ENCODE data around the gene AHNAK2. TPM values are rescaled to one million over a fixed set of nuclear protein-coding genes. Genes with fewer than 3 reads are reported as not detected.

Gene AHNAK2
- total and polyA plus RNA-seq, 2 of the 13 experiments (the other 11 are each of a cell fraction or from before 2014, with no cell fraction given) = 0.11 to 0.18 TPM

DNA sequence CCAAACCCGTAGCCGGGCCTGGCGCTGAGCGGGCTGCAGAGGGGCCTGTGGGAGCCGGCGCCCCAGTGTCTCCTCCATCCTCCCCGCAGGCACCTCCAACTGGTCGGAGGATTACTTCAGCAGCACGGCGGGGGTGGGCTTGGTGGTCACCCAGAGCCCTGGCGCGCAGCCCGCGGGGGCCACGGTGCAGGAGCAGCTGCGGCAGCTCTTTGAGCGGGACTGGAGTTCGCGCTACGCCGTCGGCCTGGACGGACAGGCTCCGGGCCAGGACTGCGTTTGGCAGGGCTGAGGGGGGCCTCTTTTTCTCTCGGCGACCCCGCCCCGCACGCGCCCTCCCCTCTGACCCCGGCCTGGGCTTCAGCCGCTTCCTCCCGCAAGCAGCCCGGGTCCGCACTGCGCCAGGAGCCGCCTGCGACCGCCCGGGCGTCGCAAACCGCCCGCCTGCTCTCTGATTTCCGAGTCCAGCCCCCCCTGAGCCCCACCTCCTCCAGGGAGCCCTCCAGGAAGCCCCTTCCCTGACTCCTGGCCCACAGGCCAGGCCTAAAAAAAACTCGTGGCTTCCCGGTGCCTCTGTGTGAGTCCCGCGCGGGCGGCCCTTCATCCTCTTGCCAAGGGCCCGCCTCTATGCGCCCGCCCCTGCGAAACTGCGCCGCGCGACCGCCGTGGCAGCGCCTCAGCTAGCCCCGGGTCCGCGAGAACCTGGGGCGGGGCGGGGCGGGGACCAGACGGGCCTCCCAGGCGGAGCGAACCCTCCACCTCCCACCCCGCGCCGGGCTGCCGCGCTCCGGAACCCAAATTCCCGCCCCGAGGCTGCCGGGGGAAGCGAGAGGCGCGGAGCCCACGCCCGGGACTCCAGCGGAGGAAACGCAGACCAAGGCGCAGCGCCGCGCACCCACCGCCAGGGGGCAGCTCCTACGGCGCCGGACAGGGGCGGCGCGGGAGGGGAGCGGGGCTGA is 45.2 kb downstream of the AHNAK2 start (continued):
- no peak for TF ChIP-seq SNAPC4 (CRISPR knock-in tag; IDR thresholded peaks at IDR 0.05)
- no peak for TF ChIP-seq ZNF709 (CRISPR knock-in tag; IDR thresholded peaks at IDR 0.05)
- TF ChIP-seq RAD21 (CRISPR knock-in tag; IDR thresholded peaks at IDR 0.05) = peak; percentile 43; the same call in 1 of the 2 replicates
- no peak for TF ChIP-seq ARNT (IDR thresholded peaks at IDR 0.05)
- no peak for TF ChIP-seq ZNF746 (CRISPR knock-in tag; IDR thresholded peaks at IDR 0.05)
- TF ChIP-seq ZNF34 (CRISPR knock-in tag; IDR thresholded peaks at IDR 0.05; ENCODE audit: borderline replicate concordance) = no peak
- TF ChIP-seq KAT7 (CRISPR knock-in tag; IDR thresholded peaks at IDR 0.05; ENCODE audit: borderline replicate concordance) = no peak
- no peak for TF ChIP-seq HOXA9 (CRISPR knock-in tag; IDR thresholded peaks at IDR 0.05; ENCODE audit: borderline replicate concordance)
- TF ChIP-seq GATAD1 (CRISPR knock-in tag; IDR thresholded peaks at IDR 0.05) = no peak
- TF ChIP-seq ZNF619 (CRISPR knock-in tag; IDR thresholded peaks at IDR 0.05) = no peak
- no peak for TF ChIP-seq ZNF468 (CRISPR knock-in tag; IDR thresholded peaks at IDR 0.05)
- TF ChIP-seq ZSCAN29 (CRISPR knock-in tag; conservative IDR thresholded peaks at IDR 0.05) = no peak
- no peak for TF ChIP-seq HES4 (CRISPR knock-in tag; IDR thresholded peaks at IDR 0.05; ENCODE audit: borderline replicate concordance)
- TF ChIP-seq THAP11 (CRISPR knock-in tag; IDR thresholded peaks at IDR 0.05) = peak; percentile 37; the same call in 1 of the 2 replicates
- no peak for TF ChIP-seq ZNF7 (CRISPR knock-in tag; IDR thresholded peaks at IDR 0.05)
- TF ChIP-seq TARDBP (CRISPR knock-in tag; IDR thresholded peaks at IDR 0.05) = no peak
- peak; percentile 18; the same call in 1 of the 2 replicates for TF ChIP-seq ZFP91 (CRISPR knock-in tag; IDR thresholded peaks at IDR 0.05; ENCODE audit: borderline replicate concordance)
- no peak for TF ChIP-seq RXRA (CRISPR knock-in tag; IDR thresholded peaks at IDR 0.05)
- TF ChIP-seq DPF2 (CRISPR knock-in tag; IDR thresholded peaks at IDR 0.05; ENCODE audit: borderline replicate concordance, low read depth) = no peak
- no peak for TF ChIP-seq PBX3 (CRISPR knock-in tag; IDR thresholded peaks at IDR 0.05; ENCODE audit: borderline replicate concordance)
- TF ChIP-seq MYNN (CRISPR knock-in tag; IDR thresholded peaks at IDR 0.05; ENCODE audit: low read depth) = no peak
- no peak for TF ChIP-seq ZNF12 (CRISPR knock-in tag; IDR thresholded peaks at IDR 0.05)
